ENCODE results near the gene BPIFA3.

BPIFA3 gene

DNA sequence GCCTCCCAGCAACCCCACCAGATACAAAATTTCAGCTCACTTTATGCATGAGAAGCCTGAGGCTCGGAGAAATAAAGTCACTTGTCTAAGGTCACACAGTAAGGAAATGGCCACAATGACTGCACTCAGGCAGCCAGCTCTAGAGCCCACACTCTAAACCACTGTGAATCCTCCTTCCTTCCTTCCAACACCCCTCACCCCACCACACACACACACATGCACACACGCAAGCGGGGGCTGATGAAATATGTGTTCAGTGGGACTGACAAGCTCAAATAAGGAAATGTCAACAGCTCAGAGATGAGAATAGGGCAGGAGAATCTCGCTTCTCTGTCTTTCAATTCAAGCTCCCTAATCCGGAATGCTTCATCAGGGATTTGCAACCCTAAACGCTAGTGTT, 12.7 kb downstream of the BPIFA3 start:
- DNase-seq, result peak; percentile 71

DNA sequence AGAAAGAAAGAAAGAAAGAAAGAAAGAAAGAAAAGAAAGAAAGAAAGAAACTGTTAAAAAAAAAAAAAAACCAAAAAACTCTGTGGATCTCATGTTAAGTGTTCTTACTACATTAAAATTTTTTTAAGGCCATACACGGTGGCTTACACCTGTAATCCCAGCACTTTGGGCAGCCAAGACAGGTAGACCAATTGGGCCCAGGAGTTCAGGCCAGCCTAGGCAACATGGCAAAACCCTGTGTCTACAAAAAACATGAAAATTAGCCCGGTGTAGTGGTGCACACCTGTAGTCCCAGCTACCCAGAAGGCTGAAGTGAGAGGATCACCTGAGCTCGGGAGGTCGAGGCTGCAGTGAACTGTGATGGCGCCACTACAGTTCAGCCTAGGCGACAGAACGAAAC, 14.1 kb downstream of the BPIFA3 start:
- no peak for DNase-seq

DNA sequence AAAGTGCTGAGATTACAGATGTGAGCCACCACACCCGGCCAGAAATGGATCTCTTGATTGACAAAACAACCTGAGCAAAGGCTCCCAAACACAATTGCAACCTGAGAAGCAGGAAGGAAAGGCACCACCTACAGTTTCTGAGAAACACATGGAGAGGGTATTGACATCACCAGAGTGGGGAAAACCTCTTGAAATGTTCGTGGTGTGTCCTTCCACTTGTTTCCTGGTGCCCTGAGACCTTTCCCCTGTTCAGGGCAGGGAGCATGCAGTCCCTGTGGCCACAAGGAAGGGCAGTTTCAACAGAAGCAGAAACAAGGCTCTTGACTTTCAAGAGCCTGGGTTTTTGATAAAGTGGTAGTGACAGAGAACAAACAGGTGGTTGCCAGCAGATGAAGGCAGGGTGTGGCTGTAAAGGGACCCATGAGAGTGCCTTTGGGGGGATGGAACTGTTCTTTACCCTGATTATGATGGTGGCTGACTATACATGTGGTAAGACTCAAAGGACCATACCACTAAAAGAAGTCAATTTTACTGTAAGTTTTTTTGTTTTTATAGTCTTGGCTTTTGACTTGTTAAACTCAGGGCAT, 15.4 kb downstream of the BPIFA3 start:
- no peak for DNase-seq

DNA sequence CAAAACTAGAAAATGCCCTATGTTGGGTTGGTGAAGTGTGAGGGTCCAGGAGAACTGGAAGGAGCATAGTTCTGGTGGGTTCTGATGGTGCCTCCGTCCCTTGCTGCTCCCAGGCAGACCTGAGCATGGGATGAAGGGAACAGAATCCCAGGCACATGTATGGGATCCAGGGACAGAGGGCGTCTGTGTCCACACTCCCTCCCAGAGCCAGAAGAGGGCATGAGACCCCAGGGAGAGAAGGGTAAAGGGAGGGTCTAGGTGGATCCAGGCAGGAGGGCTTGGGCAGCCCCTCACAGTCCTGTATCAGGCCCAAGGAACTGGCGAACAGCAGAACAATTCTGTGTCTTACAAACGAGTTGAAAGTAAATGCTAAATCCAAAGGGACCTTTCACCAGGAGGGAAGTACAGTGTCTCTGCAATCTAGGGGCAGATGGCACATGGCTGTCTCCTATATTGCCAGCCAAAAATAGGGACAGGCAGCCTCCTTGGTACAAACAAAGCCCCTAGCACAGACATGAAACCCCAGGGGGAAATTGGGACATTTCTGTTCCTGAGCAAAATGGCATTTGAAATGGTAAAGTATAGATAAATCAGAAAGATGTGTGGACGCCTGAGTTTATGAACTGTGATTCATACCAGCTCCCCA, 16.1 kb downstream of the BPIFA3 start:
- no peak for DNase-seq

DNA sequence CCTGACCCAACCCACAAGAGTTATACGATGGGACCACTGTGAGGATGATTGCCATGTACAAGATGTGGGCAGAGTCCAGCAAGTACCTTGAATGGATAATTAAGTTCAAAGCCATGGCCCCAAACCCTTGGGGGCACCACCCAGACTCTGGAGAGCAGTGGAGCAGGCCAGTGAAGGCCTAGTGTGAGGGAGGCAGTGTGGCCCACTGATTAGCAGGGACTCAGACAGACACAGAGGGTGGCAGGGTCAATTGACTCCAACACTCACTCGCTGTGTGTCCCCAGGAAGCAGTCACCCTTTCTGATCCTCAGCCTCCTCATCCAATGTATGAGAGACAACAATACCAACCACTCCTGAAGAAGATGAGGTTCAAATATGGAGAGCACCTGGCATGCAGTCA, 16.9 kb downstream of the BPIFA3 start:
- no peak for DNase-seq

DNA sequence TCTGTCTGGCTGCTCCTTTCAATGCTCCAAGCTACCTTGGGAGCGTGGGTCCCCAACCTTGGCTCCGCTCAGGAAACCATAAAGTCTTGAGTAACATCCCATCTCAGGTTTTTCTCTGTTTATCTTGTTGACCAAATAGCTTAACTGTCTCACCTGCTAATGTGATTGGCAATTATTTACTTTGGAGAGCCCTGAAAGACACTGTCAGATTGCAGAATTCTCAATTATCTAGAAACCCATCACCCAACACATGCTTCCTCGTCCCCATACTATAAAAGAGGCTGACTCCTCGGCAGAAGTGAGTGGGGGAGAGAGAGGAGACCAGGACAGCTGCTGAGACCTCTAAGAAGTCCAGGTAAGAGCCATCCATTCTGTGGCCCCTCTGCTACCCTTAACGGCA, 18.5 kb downstream of the BPIFA3 start, which contains the start of gene BPIFA1:
Gene BPIFA1, plus strand, starts transcription at position 301 of the 400 bp plus-strand sequence. CDS start 1,716 bp downstream, outside the sequence.
- no peak for DNase-seq

DNA sequence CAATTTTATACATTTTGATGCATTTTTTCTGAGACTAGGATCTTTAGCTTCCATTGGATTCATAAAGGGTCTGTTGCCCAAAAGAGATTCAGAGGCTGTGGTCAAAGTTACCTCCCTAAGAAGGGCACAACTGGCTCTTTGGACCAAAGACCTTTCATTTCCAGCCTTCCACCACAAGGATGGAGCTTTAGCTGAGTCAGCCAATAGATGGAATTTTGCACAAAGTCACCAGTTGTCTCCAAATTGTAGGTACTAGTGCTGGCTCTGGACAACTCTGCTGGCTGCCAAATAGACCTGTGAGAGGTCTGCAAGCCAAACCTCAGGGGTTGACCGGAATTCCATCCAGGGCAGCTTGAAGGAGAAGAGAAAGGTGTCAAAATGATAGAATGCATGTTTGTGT, 19.2 kb downstream of the BPIFA3 start:
- DNase-seq, result no peak

DNA sequence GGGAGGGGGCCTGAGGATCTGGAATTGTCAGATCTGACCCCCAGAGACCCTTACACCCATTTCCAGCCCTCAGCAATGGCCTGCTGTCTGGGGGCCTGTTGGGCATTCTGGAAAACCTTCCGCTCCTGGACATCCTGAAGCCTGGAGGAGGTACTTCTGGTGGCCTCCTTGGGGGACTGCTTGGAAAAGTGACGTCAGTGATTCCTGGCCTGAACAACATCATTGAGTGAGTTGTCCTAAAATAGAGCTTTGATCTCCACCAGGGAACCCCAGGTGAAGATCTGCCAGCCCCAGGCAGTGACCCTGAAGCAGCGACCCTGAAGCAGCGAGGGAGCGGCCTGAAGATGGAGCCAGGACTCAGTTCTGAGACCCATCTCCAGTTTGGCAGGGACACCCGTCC, 20.8 kb downstream of the BPIFA3 start:
- no peak for DNase-seq

DNA sequence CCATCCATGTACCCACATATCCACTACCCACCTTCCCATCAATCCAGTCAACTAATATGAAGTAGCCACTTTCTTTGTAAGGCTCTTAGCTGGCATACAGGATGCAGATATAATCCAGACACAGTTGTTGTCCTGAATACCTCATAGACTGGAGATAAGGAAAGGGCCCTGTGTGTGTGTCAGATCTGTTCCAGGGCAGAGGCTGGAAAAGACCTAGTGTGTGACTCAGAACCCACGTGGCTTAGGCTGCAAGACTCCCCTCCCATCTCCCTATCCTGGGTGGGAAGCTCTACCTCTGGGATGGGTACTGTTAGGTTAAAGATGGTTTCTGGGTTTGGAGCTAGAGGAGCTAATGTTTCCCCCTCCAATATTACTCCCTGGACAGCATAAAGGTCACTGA, 22.3 kb downstream of the BPIFA3 start:
- DNase-seq, result no peak

DNA sequence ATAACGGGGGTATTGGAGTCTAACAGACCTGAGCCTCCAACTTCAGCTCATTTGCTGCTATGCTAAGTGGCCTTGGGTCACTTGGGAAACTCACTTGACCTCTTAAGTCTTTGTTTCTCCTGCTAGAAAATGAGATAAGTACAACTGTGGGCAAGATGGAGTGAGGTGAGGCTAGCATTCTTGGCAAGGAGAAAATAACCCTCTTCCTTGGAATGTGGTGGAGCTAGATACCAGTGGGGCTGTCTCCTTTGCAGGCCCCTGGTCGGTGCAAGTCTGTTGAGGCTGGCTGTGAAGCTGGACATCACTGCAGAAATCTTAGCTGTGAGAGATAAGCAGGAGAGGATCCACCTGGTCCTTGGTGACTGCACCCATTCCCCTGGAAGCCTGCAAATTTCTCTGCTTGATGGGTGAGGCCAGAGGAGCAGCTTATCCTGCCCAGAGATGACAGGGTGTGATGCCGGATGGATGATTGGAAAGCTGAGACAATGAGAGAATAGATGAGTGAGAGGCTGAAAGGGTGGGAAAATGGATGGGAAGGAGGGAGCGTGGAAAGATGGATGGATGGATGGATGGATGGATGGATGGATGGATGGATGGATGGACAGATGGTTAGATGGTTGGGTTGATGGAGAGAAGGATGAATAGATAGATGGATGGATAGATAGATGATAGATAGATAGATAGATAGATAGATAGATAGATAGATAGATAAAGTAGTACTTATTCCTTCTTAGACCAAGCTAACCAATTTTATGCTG, 23.0 kb downstream of the BPIFA3 start:
- DNase-seq, result no peak

DNA sequence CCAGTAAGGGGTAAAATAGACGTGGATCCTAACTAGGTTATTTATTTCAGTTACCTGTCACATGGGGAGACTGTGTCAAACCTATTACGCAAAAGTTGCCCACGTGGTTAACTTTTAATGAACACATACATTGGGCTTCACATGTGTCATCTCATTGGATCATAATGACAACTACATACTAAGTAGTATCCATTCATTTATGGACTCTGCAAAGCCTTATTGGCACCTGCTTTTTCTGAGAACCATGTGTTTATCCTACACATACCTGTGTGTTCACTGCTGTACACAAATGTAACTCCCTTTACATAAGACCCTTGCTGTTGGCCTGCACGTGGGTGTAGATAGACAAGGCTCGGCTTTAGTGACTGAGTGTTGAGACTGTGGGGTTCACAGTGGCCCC, 23.8 kb downstream of the BPIFA3 start:
- no peak for DNase-seq

DNA sequence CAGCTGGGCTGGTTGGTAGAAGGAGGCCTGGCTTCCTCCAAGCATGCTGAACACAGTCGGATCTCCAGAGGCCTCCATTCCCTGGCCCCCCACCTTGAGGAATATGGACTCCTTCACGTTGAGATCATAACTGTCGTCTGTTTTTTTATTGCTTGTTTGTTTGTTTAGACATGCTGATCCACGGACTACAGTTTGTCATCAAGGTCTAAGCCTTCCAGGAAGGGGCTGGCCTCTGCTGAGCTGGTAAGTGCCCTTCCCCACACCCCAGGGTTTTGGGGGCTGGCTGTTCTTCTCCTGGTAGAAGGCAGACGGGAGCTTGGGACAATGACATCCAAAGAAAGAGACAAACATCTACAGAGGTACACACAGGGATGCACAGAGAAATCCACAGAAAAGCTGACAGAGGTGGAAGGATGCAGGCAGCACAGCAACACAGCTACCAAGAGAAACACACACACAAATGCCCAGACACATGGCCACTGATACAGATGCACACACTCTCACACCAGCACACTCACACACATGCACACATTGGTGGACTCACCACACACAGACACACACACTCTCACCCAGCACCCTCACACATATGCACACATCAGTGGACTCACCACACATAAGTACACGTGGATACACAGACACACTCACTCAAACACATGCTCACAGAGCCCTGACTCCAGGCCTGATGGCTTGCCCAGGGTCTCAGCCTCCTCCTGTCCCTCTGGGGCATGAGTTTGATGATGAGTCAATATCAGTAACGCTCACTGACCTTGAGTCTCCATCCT, 25.4 kb downstream of the BPIFA3 start:
- DNase-seq, result no peak

DNA sequence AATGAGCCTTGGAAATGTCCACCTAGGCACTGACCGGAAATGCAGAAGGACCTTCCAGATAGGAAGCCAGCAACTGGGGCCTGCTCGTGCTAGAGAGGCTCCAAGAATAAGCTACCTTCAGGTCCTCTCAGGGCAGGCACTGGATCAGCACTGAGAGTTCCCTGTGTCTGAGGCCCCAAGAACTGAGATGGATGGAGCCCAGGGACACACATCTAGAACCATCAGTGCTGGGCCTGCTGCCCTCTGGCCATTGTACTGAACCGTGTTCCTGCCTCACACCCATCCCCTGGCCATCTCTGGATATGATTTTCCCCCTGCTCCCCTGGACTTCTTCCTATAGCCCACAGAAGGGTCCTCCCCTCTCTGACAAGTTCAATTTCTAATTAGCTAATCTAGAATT, 28.9 kb downstream of the BPIFA3 start:
- no peak for DNase-seq

DNA sequence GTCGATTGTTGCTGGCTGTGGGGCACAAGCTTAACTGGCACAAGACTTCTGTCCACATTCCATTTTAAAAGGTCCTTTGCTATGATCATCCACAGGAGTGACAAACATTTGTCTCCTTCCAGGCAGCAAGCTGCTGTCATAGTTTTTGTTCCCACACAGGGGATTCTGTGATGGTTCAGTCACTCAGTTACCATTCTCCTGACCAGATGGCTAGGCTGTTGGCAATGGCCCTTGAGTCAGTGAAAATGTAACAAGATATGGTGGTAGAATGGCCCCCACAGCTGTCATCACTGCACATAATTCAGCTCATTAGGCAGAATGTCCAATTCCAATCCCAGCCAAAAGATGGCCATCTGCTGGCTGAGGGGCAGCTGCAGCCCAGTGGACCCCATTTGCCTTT, 32.3 kb downstream of the BPIFA3 start:
- DNase-seq, result no peak

DNA sequence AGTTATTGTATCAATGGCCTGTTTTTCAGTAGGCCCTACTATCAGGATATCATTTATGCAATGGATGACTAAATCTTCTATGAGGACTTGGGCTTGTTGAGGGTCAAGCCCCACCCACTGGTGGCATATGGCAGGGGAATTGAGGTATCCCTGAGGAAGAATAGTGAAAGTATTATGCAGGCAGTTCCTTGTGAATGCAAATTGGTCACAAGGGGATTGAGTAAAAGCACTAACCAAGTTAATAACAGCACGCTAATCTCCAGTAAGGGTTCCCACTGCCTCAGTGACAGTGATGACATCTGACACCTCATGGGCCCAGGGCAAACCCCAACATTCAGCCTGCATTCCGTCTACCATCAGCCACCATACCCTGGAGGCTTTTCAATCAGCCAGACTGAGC, 33.5 kb downstream of the BPIFA3 start:
- DNase-seq, result no peak

DNA sequence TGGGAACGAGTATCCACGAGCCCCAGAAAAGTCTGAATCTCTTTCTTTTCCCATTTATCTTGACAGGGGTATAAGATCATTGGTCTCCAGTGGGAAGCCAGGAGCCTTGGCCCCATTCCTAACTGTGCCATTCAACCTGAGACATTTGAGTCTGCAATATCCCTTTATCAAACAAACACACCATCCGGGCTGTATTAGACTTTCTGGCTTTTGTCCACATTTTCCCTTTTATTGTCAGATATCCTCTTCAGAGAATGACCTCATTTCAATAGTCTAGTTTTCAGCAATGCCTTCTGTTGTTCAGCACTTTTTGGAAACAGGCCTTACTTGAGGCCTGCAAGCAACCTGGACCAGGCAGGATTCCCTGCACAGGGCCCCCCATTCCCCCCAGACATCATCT, 34.3 kb downstream of the BPIFA3 start:
- no peak for DNase-seq

DNA sequence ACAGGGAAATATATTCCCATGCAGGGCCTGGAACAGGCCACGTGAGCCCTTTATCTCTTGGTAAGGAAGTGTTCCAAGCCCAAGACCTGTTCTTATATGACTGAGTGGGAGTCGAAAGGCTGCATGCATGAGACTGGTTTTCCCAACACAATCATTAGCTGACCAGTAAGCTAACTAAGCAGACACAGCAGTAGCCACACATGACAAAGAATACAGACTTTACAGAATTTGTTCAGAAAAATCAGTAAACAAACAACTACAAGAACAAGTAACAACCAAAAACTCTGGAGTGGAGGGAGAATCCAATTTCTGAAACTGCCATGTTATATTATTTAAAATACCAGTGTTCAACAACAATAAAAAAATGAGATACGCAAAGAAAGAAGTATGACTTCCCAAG, 35.3 kb downstream of the BPIFA3 start:
- no peak for DNase-seq

DNA sequence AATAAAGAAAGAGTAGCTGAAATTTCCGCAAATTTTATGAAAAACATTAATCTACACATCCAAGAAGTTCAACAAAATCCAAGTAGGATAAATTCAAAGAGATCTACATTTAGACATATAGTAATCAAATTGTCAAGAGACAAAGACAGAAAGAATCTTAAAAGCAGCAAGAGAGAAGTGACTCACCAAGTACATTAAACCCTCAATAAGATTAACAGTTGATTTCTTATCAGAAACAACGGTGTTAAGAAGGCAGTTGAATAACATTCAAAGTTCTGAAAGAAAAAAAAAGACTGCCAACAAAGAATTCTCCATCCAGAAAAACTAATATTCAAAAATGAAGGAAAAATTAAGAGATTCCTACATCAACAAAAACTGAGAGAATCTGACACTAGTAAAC, 37.9 kb downstream of the BPIFA3 start:
- no peak for DNase-seq

DNA sequence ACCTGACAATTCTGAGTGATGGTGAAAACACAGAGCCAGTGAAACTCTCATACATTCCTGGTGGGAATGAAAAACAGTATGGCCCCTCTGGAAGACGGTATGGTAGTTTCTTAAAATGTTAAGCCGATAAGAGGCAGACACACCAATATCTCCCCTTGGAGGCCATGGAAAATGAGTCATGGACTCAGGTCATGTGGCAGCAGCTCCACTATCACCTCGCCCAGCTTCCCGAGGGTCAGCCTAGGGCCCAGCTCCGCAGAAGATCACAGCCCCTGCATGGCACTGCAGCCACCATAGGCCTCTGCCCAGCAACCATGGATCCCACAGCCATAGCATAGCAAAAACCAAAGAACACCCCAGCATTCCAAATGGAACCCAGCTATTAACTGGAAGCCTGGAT, 40.1 kb downstream of the BPIFA3 start:
- DNase-seq, result no peak

DNA sequence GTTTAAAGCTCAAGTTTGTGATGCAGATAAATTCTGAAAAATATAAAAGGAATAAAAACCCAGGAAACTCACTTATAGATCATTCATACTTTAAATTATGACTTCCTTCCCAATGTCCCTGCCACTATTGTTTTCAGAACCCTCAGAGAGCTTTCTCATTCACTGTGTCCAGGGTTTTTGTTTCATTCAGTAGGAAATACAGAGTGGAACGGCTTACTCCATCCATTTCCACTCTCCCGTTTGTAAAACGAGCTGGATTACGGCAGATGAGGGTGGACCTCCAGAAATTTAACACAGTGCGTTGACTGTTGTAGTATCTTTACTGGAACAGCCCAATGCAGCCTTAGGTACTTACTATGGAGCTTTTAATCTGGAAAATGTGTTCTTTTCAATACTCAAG, 42.2 kb downstream of the BPIFA3 start:
- no peak for DNase-seq

DNA sequence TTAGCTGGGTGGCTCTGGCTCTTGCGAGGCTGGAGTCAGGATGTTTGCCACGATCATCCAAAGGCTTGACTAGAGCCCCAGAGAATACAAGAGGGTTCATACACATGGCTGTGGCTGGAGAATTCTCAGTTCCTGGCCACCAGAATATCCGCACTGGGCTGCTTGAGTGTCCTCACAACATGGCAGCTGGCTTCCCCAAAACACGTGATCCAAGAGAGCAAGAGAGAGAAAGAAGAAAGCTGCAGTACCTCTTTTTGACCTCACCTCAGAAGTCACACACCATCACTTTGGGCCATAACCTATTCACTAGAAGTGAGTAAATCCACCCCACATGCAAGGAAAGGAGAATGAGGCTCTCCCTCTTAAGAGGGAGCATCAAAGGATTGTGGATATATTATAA, 44.3 kb downstream of the BPIFA3 start:
- DNase-seq, result no peak

DNA sequence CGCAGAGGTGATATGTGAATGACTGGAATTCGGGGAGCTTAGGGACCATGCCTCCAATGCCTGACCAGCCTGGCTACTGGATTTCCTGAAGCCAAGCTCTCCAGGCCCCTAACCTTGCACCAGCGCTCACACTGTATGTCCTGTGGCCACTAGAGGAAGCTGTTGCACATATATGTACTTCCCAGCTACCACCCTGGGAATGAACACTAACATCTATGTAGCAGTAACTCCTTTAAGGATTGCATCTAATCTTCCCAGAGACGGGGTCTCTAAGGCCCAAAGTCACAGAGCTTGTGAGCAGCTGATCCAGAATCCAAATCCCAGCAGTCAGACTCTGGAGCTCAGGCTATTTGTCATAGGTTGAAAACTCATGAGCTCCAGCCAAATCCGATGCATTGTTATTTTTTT, 45.5 kb downstream of the BPIFA3 start:
- no peak for DNase-seq

DNA sequence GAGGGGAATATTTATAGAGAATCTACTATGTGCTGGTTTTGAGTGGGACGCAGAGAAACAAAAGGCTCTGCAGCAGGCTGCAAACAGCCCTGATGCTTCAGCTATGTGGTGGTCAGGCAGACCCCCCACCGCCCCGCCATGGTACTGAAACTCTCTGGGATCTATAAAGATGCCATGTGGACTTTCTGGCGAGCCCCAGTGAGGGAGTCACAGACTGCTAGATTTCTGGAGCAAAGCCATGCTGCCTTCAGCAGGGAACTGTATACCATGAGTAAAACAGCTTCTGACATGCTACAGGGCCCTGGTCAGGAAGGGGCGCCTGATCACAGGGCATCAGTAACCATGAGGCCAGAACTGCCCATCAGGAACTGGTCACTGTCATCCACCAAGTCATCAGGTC, 46.6 kb downstream of the BPIFA3 start:
- no peak for DNase-seq

DNA sequence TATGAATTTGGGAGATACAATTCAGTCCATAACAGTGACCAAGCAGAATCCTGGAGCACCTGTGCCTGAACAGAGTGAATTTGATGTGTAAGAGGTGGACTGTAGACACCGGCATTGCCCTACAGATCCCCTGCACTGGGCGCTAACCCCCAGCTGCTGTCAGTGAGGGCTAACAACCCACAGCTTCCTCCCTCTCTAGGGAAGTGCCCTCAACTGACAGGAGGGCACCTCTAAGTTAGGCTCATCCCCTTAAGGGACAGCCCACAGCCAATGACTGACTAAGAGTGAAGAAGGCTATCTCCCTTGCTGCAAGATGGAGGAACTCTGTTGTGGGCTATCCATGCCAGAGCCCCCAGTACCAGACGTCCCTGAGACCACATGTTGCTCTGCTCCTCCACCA, 50.5 kb downstream of the BPIFA3 start:
- DNase-seq, result no peak

Measured in NK-92 treated with Interleukin-12 subunit alpha and Interleukin-12 subunit beta, amount 100 ng/mL, for 24 hours (cell line).